ENCODE data around the gene NMRAL1.

DNA sequence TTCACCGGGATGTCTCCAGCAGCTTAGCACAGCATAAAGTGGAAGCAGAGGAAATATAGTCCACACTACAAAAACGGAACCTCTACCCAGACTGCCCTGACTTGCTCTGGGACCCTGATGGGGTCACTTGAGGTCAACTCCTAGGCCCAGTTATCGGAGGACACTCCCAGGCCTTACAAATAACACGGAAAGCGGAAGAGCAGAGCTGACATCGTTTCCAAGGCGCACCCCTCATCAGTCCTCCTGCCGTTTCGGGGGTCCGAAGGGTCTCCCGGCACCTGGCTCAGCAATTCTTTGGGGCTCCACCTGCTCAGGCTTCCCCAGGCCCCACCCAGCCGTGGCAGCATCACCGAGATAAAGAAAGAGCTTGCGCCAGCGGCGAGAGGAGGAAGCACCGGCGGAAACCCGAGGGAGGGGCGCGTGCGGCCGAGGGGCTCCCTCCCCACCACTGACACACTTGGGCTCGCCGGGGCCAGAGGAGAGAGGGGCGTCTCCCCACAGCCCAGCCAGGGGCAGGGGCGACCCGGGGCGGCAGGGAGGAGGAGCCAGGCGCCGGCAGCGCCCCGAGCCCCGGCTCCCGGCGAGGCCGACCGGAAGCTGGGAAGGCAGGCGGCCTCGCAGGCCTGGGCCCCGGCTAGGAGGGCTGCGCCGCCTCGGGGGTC is 58.8 kb downstream of the NMRAL1 start:
- TF ChIP-seq POLR2A (IDR thresholded peaks at IDR 0.05): peak in 1 of 2 donors; percentile 22
- TF ChIP-seq, protein P1, sequence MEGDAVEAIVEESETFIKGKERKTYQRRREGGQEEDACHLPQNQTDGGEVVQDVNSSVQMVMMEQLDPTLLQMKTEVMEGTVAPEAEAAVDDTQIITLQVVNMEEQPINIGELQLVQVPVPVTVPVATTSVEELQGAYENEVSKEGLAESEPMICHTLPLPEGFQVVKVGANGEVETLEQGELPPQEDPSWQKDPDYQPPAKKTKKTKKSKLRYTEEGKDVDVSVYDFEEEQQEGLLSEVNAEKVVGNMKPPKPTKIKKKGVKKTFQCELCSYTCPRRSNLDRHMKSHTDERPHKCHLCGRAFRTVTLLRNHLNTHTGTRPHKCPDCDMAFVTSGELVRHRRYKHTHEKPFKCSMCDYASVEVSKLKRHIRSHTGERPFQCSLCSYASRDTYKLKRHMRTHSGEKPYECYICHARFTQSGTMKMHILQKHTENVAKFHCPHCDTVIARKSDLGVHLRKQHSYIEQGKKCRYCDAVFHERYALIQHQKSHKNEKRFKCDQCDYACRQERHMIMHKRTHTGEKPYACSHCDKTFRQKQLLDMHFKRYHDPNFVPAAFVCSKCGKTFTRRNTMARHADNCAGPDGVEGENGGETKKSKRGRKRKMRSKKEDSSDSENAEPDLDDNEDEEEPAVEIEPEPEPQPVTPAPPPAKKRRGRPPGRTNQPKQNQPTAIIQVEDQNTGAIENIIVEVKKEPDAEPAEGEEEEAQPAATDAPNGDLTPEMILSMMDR (IDR thresholded peaks at IDR 0.05): peak in 2 of 5 experiments; percentile 28 to 38
